Upper lobe of left lung (tissue), 4 donors: ENCODE measurements around the gene OSBPL3.

ENCODE experiments used
- POLR2A ChIP-seq, 4 donors: fragments of 450-650 bp; IDR thresholded peaks; one replicate each; pipeline ENCODE4 v1.5.1; 2016 to 2017; ENCODE audit warnings: antibody characterized with exemption in 4 of 4, mild to moderate bottlenecking in 2 of 4
- POLR2AphosphoS5 ChIP-seq, 2 donors: sonication (generic); formaldehyde crosslinking; IDR thresholded peaks; one replicate each; pipeline ENCODE4 v1.5.1; 2017; ENCODE audit warnings: antibody characterized with exemption in 2 of 2
- TF ChIP-seq, protein P1 (sequence below), 6 experiments: fragments of 450-650 bp in 4 of 6; fragments of 200-600 bp in 2 of 6; sonication (generic) in 2 of 6; IDR thresholded peaks; one replicate each; pipeline ENCODE4 v1.5.1; 2016 to 2019; ENCODE audit warnings: antibody characterized with exemption in 6 of 6

DNA sequence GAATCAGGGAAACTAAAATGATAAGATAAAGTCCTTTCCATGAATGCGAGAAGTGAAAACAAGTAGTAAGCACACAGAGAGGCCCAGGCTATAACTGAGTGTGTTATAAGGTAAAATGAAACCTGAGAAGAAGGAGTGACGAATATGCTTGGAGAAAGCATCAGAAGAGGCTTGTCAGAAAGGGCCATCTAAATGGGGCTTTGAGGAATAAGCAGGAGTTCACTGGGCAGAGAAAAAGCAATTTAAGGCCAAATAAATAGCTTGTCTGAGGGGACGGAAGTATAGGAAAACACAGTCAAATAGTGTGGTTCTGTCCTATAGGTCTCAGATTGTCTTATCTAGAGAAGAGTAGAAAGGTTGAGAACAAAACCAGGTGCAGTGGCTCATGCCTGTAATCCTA, 163.1 kb downstream of the OSBPL3 start:
- TF ChIP-seq POLR2AphosphoS5 (IDR thresholded peaks at IDR 0.05) (no peak), POLR2A (IDR thresholded peaks at IDR 0.05) (no peak)
- TF ChIP-seq, protein P1, sequence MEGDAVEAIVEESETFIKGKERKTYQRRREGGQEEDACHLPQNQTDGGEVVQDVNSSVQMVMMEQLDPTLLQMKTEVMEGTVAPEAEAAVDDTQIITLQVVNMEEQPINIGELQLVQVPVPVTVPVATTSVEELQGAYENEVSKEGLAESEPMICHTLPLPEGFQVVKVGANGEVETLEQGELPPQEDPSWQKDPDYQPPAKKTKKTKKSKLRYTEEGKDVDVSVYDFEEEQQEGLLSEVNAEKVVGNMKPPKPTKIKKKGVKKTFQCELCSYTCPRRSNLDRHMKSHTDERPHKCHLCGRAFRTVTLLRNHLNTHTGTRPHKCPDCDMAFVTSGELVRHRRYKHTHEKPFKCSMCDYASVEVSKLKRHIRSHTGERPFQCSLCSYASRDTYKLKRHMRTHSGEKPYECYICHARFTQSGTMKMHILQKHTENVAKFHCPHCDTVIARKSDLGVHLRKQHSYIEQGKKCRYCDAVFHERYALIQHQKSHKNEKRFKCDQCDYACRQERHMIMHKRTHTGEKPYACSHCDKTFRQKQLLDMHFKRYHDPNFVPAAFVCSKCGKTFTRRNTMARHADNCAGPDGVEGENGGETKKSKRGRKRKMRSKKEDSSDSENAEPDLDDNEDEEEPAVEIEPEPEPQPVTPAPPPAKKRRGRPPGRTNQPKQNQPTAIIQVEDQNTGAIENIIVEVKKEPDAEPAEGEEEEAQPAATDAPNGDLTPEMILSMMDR (IDR thresholded peaks at IDR 0.05): no peak
